Lung (tissue), 12 donors: ENCODE measurements around the gene PP2D1. TPM values are rescaled to one million over a fixed set of nuclear protein-coding genes. Genes with fewer than 3 reads are reported as not detected.
"Not testable (repeated sequence)": the region's sequence is repeated elsewhere in the genome, so short reads cannot be mapped to it uniquely, and the experiment has no call there.

Experiments
- ATAC-seq: fragments of 200-7000 bp; cut with Tn5 transposase; one replicate; pipeline ENCODE4 v1.9.1; 2020; ENCODE audit warnings: moderate number of reproducible peaks; ENCODE audit not compliant: insufficient read depth, low FRiP score
- DNase-seq, 3 donors: peaks; one replicate each; pipeline ENCODE4 v3.0.0-alpha.2; 2013 to 2017
- H3K27ac ChIP-seq, 2 donors: one replicate each; pipeline ENCODE4 v1.5.1; 2013; ENCODE audit warnings: mild to moderate bottlenecking in 2 of 2, moderate library complexity in 2 of 2, control low read depth in 1 of 2, inconsistent platforms in 1 of 2, low read depth in 1 of 2, low read length in 1 of 2
- H3K27me3 ChIP-seq, 3 donors: one replicate each; pipeline ENCODE4 v1.5.1; 2013; ENCODE audit warnings: low read length in 2 of 3; ENCODE audit not compliant: control insufficient read depth in 3 of 3, insufficient read depth in 3 of 3
- H3K36me3 ChIP-seq, 4 donors: one replicate each; pipeline ENCODE4 v1.5.1; 2013; ENCODE audit warnings: low read length in 4 of 4, mild to moderate bottlenecking in 1 of 4, moderate library complexity in 1 of 4; ENCODE audit not compliant: control insufficient read depth in 4 of 4, insufficient read depth in 4 of 4
- H3K4me1 ChIP-seq, 5 donors: one replicate each; pipeline ENCODE4 v1.5.1; 2013; ENCODE audit warnings: low read length in 5 of 5, mild to moderate bottlenecking in 2 of 5, moderate library complexity in 1 of 5; ENCODE audit not compliant: control insufficient read depth in 5 of 5, insufficient read depth in 5 of 5
- H3K4me3 ChIP-seq: one replicate; pipeline ENCODE4 v1.5.1; 2013; ENCODE audit warnings: mild to moderate bottlenecking, control low read depth, moderate library complexity
- H3K9ac ChIP-seq, 2 donors: one replicate each; pipeline ENCODE4 v1.5.1; 2013; ENCODE audit warnings: low read length in 2 of 2, control low read depth in 1 of 2; ENCODE audit not compliant: insufficient read depth in 1 of 2
- H3K9me3 ChIP-seq, 4 donors: one replicate each; pipeline ENCODE4 v1.5.1; 2013; ENCODE audit warnings: low read length in 3 of 4, mild to moderate bottlenecking in 1 of 4, moderate library complexity in 1 of 4; ENCODE audit not compliant: control insufficient read depth in 4 of 4, insufficient read depth in 3 of 4
- WGBS, 2 donors: extraction: QIAGEN DNeasy Blood & Tissue Kit; methylation state at CpG; one replicate each; pipeline ENCODE4 v1.1.7; 2013; 5-methylcytosine and 5-hydroxymethylcytosine counted together
- polyA plus RNA-seq, 2 donors: library from polyadenylated mRNA; stranded (reverse); fragments of 200-250 nt; gene quantifications; one replicate each; pipeline ENCODE4 v1.2.1, GENCODE V29; 2013
- total RNA-seq, 2 donors: library from RNA; depleted of rRNA in 1 of 2; stranded (reverse); fragments of >200 nt in 1 of 2; gene quantifications; one replicate each; pipeline ENCODE4 v1.2.1, GENCODE V29; 2014 to 2021
- TF ChIP-seq, protein P1 (sequence below): IDR thresholded peaks from 2 replicates; pipeline ENCODE4 v1.5.1; 2012; ENCODE audit warnings: mild to moderate bottlenecking; ENCODE audit errors: control extremely low read depth, extremely low read depth
- donor health status: control.
- donor health status: control.
- donor health status: Bipolar disorder and iron deficiency.
- donor health status: healthy.
- donor health status: DM: yes; HTN: yes; CAD: no.

PP2D1 gene
- total and polyA plus RNA-seq, 4 donors: not detected

DNA sequence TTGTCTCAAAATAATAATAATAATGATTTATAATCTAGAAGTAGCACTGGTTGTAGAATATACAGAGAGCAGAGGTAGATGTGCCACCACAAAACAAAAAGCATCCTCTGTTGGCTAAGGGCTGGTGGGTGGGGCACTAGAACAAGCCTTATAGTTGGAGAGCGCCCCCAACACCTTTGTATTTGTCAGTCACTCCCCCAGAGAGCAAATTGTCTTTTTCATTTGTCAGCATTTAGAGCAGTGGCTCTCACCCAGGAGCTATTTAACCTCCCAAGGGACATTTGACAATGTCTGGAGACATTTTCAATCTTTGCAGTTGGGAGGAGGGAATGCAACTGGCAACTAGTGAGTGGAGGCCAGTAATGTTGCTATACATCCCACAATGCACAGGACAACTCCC lies 34.5 kb upstream of the PP2D1 start:
- DNase-seq: no peak
- ATAC-seq: no peak
- Histone ChIP-seq H3K9ac (no peak overlapping the region), H3K9me3 (no peaks in the 10 kb centered on the region), H3K27me3 (no peaks in the 10 kb centered on the region), H3K4me3 (no peak overlapping the region), H3K27ac (no peak overlapping the region), H3K36me3 (no peaks in the 10 kb centered on the region), H3K4me1 (peaks cover 9 to 34% (median 17%) of the 10 kb centered on the region in 5 donors)
- TF ChIP-seq, protein P1, sequence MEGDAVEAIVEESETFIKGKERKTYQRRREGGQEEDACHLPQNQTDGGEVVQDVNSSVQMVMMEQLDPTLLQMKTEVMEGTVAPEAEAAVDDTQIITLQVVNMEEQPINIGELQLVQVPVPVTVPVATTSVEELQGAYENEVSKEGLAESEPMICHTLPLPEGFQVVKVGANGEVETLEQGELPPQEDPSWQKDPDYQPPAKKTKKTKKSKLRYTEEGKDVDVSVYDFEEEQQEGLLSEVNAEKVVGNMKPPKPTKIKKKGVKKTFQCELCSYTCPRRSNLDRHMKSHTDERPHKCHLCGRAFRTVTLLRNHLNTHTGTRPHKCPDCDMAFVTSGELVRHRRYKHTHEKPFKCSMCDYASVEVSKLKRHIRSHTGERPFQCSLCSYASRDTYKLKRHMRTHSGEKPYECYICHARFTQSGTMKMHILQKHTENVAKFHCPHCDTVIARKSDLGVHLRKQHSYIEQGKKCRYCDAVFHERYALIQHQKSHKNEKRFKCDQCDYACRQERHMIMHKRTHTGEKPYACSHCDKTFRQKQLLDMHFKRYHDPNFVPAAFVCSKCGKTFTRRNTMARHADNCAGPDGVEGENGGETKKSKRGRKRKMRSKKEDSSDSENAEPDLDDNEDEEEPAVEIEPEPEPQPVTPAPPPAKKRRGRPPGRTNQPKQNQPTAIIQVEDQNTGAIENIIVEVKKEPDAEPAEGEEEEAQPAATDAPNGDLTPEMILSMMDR: no peak
- WGBS, 2 donors: 96 to 100% methylated on average over 1 of the region's 1 CpG

DNA sequence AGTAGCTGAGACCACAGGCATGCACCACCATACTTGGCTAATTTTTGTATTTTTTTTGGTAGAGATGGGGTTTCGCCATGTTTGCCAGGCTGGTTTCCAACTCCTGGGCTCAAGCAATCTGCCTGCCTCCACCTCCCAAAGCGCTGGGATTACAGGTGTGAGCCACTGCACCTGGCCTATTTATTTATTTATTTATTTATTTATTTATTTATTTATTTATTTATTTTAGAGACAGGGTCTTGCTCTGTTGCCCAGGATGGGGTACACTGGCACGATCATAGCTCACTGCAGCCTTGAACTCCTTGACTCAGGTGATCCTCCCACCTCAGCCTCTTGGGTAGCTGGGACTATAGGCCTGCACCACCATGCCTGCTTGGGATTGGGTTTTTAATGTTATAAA lies 33.1 kb upstream of the PP2D1 start:
- 97 to 98% methylated on average over 3 of the region's 3 CpGs for WGBS, 2 donors
- not testable (repeated sequence) for H3K4me3 ChIP-seq, H3K27me3 ChIP-seq, ATAC-seq, H3K9ac ChIP-seq, DNase-seq, H3K27ac ChIP-seq, H3K9me3 ChIP-seq, H3K36me3 ChIP-seq
- H3K4me1 ChIP-seq: peaks cover 9 to 37% (median 17%) of the 10 kb centered on the region in 5 donors

DNA sequence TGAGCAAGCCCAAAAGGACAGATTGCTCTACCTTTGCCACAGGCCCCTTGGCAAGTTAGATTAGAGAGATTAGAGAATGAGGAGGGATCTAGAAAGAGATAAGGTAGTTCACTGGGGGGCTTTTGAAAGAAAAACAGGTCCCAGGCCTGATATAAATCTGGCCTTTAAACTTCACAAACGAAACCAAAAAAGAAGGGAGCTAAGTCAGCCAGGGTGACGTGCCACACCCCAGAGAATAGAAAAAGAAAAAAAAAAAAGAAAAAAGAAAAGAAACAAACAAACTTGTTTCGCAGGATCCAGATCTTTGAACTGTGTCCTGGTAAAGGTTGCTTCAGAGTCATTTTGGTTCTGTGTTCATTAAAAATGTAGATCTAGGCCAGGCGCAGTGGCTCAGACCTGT lies 31.8 kb upstream of the PP2D1 start:
- ATAC-seq (no peak), DNase-seq (no peak)
- no peak overlapping the region for H3K9ac ChIP-seq
- TF ChIP-seq, protein P1: no peak
- no peaks in the 10 kb centered on the region for H3K9me3 ChIP-seq
- H3K36me3 ChIP-seq: no peaks in the 10 kb centered on the region
- H3K27ac ChIP-seq: peak overlapping the region; percentile 63 to 86
- 51 to 65% methylated on average over 4 of the region's 4 CpGs for WGBS, 2 donors
- H3K4me1 ChIP-seq: peaks cover 7 to 44% (median 19%) of the 10 kb centered on the region in 5 donors
- no peaks in the 10 kb centered on the region for H3K27me3 ChIP-seq
- no peak overlapping the region for H3K4me3 ChIP-seq

DNA sequence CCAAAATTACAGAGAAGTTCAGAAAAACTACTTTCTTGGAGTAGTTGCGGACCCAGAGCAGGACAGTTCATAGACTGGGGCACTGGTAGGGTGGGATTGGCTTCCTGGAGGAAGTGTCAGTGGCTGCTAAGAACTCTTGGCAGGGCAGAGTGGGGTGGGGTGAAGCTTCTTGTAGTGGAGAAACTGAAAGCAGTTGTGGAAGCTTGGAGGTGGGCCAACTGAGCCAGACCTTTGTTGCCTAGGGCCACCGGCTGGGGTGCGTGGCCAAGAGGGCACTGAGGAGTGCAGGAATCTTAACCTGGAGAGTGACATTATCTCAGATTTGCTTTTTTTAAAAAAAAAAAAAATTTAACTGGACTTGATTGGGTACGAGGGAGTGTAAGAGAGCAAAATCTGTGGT lies 31.3 kb upstream of the PP2D1 start:
- TF ChIP-seq, protein P1: no peak
- no peaks in the 10 kb centered on the region for H3K27me3 ChIP-seq
- H3K4me1 ChIP-seq: peaks cover 7 to 44% (median 22%) of the 10 kb centered on the region in 5 donors
- DNase-seq (peak; percentile 36 to 73 (median 41)), ATAC-seq (no peak)
- 5 to 10% methylated on average over 4 of the region's 4 CpGs for WGBS, 2 donors
- peak overlapping the region; percentile 63 to 86 for H3K27ac ChIP-seq
- H3K9me3 ChIP-seq: no peaks in the 10 kb centered on the region
- H3K4me3 ChIP-seq: no peak overlapping the region
- peak overlapping the region in 1 of 2 donors; percentile 40 for H3K9ac ChIP-seq
- no peaks in the 10 kb centered on the region for H3K36me3 ChIP-seq
